Activated CD8-positive, alpha-beta memory T cell treated with anti-CD3 and anti-CD28 coated beads for 36 hours (primary cell): ENCODE data around the gene GAREM1. TPM values are rescaled to one million over a fixed set of nuclear protein-coding genes. Genes with fewer than 3 reads are reported as not detected.
"Not testable (repeated sequence)": the region's sequence is repeated elsewhere in the genome, so short reads cannot be mapped to it uniquely, and the experiment has no call there.

Experiments used
- CTCF ChIA-PET: fragments of 350-600 bp; sonication (Branson Sonifier 250); formaldehyde crosslinking; loops from one replicate; lab custom pipeline; 2021; ENCODE audit warnings: antibody characterized with exemption; lab: Charles Lee
- POLR2A ChIA-PET: fragments of 350-600 bp; sonication (Branson Sonifier 250); formaldehyde crosslinking; loops from one replicate; lab custom pipeline; 2021; ENCODE audit warnings: antibody characterized with exemption; lab: Charles Lee
- total RNA-seq, 2 experiments: library from RNA; stranded (reverse); gene quantifications; one replicate each; pipeline ENCODE4 v1.2.3, GENCODE V29; 2021

GAREM1 gene
- total RNA-seq, 2 experiments from 2014 or later = 0.04 TPM; not detected in 1

DNA sequence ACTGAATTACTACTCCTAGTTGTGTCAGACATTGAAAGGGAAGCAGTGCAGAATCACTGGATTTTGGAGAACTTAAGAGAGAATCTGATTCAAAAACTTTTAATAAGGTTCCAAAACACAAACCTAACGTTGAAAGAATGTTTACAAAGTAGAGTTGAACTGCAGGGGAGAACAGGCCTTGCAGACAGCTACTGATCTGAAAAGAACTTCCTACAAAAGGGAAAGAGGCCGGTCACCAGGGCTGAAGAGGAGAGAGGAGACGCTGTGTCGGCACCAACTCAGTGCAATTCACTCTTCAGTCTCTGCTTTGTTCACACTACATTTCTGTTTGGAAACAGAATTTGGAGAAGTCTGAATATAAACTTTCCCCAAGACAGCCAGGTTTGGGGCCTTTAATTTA is 124.0 kb downstream of the GAREM1 start:
- CTCF ChIA-PET = no interaction called here
- POLR2A ChIA-PET = no interaction called here

DNA sequence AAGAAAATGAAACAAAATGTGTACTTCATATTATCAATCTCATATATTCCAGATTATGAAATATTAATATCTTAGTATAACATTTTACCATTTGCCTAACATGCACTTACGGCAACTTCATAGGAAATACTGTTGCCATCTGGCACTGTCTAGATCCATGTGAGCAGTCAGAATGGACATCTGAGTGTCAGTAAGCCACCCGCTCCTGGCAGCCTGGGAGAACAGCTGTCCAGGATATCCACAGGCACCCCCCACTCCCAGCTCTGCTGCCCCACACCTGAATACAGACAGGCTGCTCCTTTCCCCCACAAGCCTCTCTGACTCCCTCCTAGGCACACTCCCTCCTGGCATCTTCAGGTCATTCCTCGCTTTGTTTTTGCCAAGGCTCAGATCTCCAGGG is 127.0 kb downstream of the GAREM1 start:
- ChIA-PET POLR2A (no interaction called here), CTCF (no interaction called here)

DNA sequence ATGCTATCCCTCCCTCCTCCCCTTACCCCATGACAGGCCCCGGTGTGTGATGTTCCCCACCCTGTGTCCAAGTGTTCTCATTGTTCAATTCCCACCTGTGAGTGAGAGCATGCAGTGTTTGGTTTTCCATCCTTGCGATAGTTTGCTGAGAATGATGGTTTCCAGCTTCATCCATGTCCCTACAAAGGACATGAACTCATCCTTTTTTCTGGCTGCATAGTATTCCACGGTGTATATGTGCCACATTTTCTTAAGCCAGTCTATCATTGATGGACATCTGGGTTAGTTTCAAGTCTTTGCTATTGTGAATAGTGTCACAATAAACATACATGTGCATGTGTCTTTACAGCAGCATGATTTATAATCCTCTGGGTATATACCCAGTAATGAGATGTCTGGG is 129.6 kb downstream of the GAREM1 start:
- CTCF ChIA-PET, POLR2A ChIA-PET: not testable (repeated sequence)

DNA sequence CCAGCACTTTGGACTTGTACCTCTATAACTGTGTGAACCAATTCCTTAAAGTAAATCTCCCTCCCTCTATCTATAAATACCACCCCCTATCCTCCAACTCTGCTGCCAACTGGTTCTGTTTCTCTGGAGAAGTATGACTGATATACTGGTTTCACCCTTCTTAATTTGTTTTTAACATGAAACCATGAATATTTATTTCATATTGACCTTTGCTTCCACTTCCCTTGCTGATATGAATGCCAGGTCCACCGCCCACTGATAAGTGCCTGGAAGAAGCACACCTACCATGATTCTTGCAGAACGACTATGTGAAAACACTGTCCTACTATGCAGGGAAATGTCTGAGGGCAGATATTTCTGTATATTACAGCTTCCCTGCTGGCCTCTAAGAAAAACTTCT is 131.6 kb downstream of the GAREM1 start:
- ChIA-PET POLR2A (no interaction called here), CTCF (no interaction called here)

DNA sequence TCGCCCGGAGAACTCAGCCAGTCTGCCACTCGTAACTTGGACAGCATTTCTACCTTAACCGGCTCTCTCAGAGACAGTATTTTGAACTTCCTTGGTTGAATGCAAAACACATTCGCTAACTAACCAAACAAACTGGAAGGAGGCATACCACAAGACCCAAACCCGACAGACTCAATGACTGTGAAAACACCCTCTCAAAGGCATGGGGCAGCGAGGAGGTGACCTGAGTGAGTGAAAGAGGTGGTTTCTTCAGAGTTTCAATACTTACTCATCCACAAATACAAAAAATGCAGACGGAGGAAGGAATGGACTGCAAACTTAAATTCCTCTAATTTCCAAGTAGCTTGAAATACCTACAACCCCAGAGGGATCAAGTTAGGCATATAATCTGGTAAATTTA is 132.9 kb downstream of the GAREM1 start:
- POLR2A ChIA-PET = no interaction called here
- CTCF ChIA-PET = no interaction called here

DNA sequence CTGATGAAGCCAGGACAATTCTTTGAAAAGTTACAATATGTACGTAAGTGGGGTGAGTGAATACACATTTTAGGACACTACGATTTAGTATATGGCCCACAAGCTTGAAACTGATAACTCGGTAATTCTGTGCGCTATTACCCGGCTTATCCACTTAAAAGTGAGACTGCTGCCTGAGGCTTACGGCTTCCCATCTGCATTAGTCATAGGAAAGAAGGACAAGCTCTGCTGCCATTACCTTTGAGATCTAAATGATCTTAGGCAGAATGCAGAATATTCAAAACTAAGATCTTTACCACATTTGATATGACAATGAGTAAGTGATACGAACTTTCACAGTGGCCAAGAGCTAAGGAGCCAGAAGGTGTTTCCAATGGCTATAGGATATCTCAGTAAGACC is 133.3 kb downstream of the GAREM1 start:
- ChIA-PET POLR2A (no interaction called here), CTCF (no interaction called here)

DNA sequence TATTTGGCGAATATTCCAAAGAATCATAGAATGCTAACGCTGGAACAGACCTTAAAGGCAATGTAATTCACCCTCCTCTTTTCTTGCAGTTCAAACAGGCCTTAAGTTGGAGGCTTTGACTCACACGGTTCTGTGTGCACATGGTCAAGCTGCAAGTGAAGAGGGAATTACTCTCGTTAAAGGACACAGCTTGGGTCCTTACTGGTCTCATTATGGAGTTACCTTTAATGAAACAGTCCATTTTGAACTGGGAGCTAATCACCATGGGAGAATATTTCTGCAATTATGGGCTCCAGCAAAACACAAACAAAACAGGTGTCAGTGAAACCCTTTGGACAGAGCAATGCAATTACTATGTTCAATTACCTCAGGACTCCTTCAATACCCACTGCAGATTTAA is 135.5 kb downstream of the GAREM1 start:
- POLR2A ChIA-PET = no interaction called here
- CTCF ChIA-PET = no interaction called here

DNA sequence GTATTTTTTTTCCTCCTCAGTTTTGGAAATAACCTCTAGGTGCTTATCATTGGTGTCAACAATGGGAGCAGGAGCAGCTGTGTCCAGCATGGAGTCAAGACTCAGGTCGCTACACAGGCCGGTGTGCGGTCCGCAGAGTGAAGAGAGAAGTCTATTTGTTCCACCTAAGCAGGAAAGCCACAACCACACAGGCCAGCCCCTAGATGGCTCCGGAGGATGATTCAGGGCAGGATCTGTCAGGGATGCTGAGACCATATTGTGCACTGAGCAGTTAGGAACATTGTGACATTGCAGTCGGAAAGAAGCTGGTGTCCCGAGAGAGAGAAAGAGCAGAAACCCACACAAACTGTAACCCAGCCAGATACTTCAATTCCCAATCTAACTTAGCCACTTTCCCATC is 136.9 kb downstream of the GAREM1 start:
- ChIA-PET CTCF (no interaction called here), POLR2A (no interaction called here)

DNA sequence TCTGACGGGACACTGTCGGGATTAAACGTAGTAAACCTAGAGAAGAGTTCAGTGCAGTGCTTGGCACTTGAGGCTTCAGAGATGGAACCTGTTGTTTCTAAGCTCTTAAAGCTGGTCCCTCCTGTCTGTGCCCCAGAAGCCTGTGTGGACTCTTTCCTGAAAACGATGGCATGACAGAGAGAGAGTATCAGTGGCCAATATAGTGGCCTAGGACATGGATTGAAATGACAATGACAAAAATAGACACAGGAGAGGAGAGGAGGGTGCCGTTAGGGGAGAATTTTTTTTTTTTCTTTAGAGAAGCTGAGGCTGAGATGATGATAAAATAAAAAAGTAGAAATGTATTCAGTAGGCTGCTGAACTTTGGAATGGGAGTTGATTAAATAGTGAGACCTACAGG is 138.0 kb downstream of the GAREM1 start:
- CTCF ChIA-PET = no interaction called here
- POLR2A ChIA-PET = no interaction called here

DNA sequence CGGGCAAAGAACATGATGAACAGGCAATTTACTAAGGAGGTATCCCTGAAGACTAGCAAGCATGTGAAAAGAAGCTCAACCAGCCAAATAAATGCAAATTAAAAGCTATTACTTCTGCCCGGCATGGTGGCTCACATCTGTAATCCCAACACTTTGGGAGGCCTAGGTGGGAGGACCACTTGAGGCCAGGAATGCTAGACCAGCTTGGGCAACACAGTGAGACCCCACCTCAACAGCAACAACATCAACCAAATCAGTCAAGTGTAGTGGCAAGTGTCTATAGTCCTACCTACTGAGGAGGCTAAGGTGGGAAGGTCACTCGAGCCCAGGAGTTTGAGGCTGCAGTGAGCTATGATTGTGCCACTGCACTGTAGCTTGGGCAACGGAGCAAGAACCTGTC is 141.7 kb downstream of the GAREM1 start:
- ChIA-PET POLR2A (no interaction called here), CTCF (no interaction called here)

DNA sequence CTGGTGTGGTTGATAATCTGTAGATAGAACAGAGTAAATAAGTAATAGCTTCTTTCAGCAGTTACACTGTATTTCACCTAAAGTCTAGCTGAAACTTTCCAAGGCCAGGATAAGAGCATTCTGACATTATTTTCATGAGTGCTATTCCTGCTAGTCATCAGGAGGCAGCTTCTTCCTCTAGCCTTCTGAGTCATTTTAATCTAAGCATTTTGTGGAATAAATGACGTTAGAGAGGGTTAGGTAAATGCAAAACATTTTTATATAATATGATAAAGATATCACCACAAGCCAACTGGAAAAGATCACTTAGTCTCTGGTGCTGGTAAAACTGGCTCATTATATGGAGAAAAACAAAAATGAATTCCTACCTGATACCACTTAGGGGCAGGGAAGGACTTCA is 142.3 kb downstream of the GAREM1 start:
- ChIA-PET POLR2A (no interaction called here), CTCF (no interaction called here)

DNA sequence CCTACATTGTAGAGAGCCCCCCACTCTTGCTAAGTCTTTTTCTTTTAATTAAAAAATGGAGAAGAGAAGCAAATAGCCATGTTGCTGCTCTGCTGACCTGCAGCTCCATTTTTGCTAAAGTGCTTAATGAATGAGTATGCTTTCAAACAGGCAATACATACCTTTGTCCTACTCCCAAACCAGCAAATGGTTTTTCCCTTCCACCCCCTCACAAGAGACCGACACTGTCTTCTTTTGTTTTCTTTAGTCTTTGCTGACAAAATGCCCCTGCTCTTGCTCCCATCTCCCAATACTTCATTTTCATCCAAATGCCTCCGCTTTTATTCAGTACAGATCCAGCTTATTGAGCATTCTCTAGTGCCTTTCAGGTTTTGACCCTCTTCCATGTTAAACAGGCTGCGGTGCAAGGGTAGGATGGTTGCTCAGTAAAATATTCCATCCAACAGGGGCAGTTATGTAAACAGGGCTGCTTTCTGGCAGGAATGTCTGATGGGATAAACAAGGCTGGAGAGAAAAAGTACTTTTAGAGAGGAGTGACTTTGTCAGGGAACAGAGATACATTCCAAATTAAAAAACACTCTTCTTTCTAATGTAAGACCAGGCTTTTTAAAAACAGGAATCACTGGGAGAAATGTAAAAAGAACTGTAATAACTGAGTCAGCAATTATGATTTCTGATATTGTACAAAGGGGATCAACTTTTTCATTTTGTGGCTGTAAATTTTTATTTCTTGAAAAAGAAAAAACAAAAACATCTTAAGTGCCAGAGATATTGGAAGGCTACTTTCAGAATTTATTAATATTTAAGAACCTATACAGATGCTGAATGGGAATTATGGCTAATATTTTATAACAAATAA is 144.0 kb downstream of the GAREM1 start:
- ChIA-PET POLR2A (no interaction called here), CTCF (no interaction called here)

DNA sequence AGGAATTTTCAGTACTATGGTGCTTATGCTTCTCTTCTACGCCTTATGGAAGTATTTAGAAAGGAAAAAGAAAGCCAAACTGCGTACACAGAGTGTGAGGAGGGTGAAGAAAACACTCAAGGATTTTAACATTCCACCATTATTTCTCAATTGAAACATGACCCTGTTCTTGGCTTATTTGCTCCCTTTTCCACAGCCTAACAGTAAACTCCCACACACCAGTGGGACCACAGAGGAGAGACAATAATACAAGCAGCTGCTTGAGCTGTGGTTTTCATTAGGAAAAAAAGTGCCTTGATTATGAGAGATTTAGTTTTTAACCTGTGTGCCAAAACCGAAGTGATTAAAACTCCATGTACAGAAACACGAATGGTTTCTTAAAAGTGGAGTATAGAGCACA is 146.5 kb downstream of the GAREM1 start:
- POLR2A ChIA-PET = no interaction called here
- CTCF ChIA-PET = no interaction called here

DNA sequence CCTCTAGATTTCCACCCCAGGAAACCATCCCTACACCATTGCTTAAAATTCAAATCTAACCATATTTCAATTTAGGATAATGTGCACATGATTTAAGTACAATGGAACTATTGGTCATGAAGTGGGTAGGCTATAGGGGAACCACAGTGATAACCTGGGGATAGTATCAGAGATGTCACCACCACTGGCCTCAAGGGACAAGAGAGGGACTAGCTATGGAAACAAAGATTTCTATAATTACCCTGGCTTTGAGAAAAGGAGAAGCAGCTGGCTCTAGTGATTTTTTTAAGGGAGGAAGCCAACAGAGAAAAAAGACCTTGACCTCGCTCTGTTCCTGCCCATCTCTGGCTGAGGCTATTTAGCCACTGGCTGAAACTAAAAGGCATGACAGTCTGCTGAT is 148.9 kb downstream of the GAREM1 start:
- POLR2A ChIA-PET = no interaction called here
- CTCF ChIA-PET = no interaction called here

DNA sequence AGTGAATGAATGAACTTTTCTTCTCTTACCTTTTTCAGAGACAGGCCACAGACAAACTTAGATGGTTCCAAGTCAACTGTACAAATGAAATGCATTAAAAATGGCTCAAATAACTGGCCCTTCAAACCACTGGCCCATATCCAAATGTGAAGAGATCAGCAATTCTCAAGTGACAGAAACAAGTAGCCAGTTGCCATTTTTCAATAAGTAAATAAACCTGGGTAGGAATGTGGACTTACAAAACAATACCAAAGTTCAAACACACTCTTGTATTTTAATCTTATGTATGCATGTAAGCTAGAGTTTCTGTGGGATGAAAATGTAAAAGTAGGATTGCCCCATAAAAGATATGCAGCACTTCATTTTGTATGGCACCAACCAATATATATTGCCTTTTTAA is 151.6 kb downstream of the GAREM1 start:
- POLR2A ChIA-PET = no interaction called here

DNA sequence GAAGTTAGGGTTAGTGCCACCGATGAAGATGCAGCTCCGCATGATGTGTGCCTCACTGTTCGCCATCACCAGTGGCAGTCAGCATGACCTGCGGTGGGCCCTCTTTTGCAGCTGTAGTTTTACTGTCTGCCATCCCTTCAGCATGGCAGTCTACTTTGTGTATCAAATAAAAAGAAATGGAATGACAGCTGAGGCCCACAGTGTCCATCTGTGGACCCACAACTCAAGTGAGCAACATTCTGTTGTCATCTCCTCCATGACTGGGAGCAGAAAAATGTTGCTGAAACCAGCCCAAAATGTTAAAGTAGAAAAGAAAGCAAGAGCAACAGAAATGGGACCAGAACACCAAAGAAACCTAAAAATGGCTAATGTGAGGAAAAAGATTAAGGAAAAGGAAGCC is 152.1 kb downstream of the GAREM1 start:
- CTCF ChIA-PET = no interaction called here
- POLR2A ChIA-PET = no interaction called here

More for the DNA sequence above, 151.6 kb downstream of the GAREM1 start:
- CTCF ChIA-PET = no interaction called here

DNA sequence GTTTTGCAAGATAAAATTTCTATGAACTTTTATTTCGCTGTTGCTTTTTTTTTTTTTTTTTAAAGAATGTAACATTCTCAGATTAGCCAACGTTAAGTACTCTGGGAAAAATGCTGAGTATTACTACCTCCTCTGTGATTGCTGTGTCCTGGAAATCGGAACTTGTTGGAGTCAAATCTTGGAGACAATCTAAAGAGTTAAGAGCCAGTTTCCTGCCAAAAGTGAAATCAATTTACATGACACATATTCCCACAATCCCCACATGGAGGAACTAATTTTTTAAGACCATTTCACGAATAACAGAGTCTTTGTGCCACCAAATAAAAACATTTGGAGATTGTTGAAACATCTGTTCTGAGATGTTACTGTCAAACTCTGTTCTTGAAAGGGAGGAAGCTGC is 153.0 kb downstream of the GAREM1 start:
- CTCF ChIA-PET = interaction anchor here (0.7 kb wide), 1 partner anchor 153 kb away, joined by 3 read pairs; no protein-coding TSS in a partner anchor
- POLR2A ChIA-PET = no interaction called here

DNA sequence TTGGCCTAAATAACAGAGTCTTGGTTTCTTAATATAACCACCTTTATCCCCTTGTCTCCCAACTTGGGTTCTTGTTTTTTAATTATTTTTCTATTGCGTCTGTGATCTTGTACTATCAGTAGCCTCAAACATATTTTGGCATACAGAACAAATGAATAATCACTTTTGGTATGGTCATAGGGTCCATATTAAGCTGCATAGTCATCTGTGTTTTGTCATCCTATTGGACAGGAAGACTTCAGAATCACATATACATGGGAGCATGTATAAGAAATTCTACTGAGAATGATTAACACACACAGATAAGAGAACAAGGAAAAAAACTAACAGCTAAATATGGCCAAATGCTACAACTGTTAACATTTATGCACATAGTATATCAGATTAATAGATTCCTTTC is 154.8 kb downstream of the GAREM1 start:
- ChIA-PET CTCF (no interaction called here), POLR2A (no interaction called here)

DNA sequence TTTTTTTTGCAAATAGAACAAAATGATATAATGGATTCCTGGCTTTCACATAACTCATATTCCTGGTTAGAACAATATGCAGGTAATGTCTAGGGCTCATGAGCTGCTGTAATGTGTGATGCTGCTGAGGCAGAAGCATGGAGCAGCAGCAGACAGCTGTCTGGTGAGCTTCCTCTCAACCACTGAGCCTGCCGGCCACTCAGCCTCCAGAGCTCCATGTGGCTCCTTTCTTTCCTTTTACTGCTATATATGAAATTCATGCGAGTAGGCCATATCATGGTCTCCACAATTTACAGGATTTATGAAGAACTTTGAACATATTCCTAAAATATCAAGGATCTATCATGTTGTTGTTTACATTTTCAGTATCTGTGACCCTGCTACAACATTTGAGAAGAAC is 159.9 kb downstream of the GAREM1 start:
- ChIA-PET CTCF (no interaction called here), POLR2A (no interaction called here)

DNA sequence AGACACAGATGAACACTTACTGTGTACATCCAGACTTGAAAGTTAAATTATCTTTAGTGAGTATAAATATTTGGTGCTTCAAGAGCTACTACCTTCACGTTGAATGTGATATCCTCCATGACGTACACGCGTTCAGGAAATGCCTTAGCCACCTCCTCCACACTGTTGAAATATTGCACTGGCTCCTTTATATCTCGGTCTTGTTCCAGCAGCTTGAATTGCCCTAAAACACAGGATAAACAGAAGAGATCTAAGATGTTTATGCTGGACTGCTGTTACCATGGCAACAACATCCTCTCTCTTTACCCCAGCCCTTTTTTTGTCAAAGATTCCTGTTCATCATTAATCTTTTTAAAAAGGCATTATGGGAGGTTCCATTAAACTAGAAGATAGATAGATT is 160.6 kb downstream of the GAREM1 start:
- CTCF ChIA-PET = no interaction called here

DNA sequence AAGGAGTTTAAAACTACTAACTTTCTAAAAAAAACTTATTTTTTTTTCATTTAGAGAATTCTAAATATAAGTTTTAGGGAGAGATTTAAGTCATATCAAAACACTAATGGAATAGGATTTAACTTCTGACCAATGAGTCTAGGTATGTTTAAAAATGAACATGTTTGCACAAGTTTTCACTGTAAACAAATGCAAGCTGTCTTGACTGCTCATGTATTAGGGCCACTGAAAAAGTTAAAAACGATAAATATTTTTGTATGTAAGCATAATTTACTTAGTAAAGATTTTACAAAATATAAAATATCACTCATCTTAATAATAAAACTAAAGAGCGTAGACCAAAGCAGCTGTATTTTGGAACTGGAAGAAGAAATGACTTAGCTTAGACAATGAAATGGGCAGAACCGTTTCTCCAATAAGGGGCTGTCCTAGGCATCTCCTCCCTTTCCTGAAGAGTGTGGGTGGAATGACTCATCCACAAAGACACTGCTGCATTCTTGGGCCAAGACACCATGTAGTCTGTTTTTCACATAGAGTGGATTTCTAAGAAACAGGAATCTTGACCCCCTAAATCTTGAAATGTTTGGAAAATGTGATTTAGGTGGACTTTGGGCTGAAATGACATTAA is 162.1 kb downstream of the GAREM1 start:
- POLR2A ChIA-PET = no interaction called here
- CTCF ChIA-PET = no interaction called here

More for the DNA sequence above, 160.6 kb downstream of the GAREM1 start:
- POLR2A ChIA-PET = no interaction called here
